Activated naive CD8-positive, alpha-beta T cell (primary cell): ENCODE results near the gene PTPN4.

ENCODE experiments used
- H3K27ac Mint-ChIP-seq: one replicate; pipeline ENCODE4 v1.8.0; 2021; ENCODE audit warnings: mixed read lengths
- H3K27me3 Mint-ChIP-seq: one replicate; pipeline ENCODE4 v1.8.0; 2021; ENCODE audit warnings: mixed read lengths
- H3K36me3 Mint-ChIP-seq: one replicate; pipeline ENCODE4 v1.8.0; 2021; ENCODE audit warnings: mixed read lengths
- H3K4me1 Mint-ChIP-seq: one replicate; pipeline ENCODE4 v1.8.0; 2021; ENCODE audit warnings: low read depth, mixed read lengths
- H3K4me3 Mint-ChIP-seq: one replicate; pipeline ENCODE4 v1.8.0; 2021; ENCODE audit warnings: mild to moderate bottlenecking, mixed read lengths
- H3K9me3 Mint-ChIP-seq: one replicate; pipeline ENCODE4 v1.8.0; 2021; ENCODE audit warnings: low read depth, mixed read lengths

Gene PTPN4

DNA sequence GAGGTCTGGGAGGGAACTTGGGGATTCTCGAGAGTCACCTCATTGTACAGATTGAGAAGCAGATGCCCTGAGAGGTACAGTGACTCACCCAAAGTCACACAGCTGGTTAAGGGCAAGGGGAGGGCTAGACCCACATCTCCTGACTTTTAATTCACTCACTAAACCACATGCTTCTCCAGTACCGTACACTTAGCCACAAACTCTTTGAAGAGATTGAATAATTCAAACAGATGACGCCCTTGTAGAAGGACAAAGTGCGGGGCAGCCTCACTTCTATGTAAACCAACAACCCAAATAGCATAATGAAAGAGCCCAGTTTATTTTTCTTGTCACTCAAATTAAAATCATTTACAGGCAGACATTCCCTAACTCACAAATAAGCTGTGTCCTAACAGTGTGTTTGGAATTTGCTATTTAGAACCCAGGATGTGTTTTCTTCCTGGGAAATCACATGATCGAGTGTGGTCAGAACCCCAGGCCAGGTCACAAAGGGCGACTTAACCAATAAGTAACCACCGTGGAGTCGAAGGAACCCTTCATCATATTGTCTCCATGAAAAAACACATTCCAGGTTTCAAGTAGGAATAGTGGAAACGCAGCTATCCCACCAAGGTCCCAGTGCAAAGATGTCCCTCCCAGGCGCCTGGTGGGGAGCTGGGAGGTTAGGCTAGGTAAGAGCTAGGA, 35.8 kb upstream of the PTPN4 start:
- no peaks in the 10 kb centered on the region for H3K4me1 Mint-ChIP-seq
- no peak overlapping the region for H3K4me3 Mint-ChIP-seq
- peaks cover 3% of the 10 kb centered on the region for H3K36me3 Mint-ChIP-seq
- H3K27me3 Mint-ChIP-seq = no peaks in the 10 kb centered on the region
- no peaks in the 10 kb centered on the region for H3K9me3 Mint-ChIP-seq
- no peak overlapping the region for H3K27ac Mint-ChIP-seq

DNA sequence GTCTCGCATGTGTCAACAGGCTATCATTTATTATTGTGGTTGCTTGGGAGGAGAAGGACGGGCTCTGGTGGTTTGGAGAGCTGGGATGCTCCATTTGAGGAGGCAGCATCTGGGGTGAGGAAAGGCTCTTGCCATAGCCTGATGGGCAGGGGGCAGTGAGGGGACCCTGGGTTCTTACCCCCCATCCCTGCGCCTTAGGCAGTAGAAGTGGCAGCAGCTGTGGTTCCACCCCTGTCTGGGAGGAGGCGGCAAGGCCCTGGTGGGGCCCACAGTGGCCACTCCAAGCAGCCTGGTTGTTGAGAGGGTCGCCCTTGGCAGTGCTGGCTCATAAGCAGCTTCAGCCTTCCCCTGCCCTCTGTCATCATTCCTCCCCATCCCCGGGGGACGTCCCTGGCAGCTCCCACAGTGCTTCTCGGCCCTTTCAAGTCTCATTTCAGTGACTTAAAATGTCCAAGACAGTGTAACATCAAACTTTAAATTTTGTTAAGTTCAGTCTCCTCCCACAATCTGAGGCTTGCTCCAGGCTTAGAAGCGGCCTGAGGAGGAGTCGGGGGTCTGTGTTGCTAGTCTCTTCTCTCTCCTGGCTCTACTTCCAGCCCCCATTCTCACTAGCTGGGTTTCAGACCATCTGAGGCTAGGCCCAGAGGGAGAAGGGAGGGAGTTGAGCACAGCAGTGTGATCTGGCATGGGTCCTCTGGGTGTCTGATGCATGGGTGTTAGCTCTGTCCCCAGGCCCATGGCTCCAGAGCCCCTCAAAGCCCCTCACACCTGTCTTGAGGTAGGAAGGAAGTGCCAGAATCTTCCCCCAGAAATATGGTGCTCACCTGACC, 34.9 kb upstream of the PTPN4 start:
- H3K27ac Mint-ChIP-seq = no peak overlapping the region

DNA sequence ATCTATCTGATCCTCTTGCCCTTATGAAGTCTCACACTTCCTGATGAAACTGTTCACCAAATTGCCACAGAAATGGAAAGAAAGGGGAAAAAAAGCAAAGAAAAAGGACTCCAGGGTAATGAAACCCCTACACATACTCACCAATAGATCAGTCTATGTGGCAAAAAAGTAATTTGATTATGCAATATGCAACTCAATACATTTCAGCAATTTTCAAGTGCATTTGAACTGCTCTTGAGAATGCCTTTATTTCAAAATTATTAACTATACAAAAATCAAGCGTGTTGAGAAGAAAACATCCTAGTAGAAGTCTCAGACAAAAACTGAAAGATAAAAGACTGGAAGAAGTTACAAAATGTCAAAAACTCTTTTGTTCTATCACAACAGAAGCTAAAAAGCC, 32.2 kb upstream of the PTPN4 start:
- Mint-ChIP-seq H3K4me3 (no peak overlapping the region), H3K9me3 (no peaks in the 10 kb centered on the region), H3K36me3 (peaks cover 3% of the 10 kb centered on the region), H3K4me1 (no peaks in the 10 kb centered on the region), H3K27ac (no peak overlapping the region), H3K27me3 (no peaks in the 10 kb centered on the region)

More for the DNA sequence above, 34.9 kb upstream of the PTPN4 start:
- H3K4me1 Mint-ChIP-seq = no peaks in the 10 kb centered on the region
- H3K27me3 Mint-ChIP-seq = no peaks in the 10 kb centered on the region
- H3K9me3 Mint-ChIP-seq = no peaks in the 10 kb centered on the region
- no peak overlapping the region for H3K4me3 Mint-ChIP-seq
- H3K36me3 Mint-ChIP-seq = peaks cover 3% of the 10 kb centered on the region

DNA sequence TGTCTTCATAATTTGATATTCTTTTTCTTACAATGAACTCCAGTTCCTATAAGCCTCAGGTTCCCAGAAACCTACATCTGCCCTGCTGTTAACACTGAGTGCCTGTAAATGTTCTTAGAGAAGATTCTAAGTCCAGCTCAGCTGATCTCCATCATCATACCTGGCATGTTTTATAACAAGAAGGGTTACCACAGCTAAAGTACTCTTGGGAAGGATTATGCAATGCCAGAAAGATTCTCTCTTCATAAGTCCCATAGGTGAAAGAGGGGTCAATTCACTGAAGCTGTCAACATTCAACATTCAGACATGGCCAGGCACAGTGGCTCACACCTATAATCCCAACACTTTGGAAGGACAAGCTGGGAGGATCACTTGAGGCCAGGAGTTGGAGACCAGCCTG, 31.3 kb upstream of the PTPN4 start:
- Mint-ChIP-seq H3K4me1 (no peaks in the 10 kb centered on the region), H3K27me3 (no peaks in the 10 kb centered on the region), H3K9me3 (no peaks in the 10 kb centered on the region), H3K36me3 (no peaks in the 10 kb centered on the region), H3K4me3 (no peak overlapping the region), H3K27ac (no peak overlapping the region)

DNA sequence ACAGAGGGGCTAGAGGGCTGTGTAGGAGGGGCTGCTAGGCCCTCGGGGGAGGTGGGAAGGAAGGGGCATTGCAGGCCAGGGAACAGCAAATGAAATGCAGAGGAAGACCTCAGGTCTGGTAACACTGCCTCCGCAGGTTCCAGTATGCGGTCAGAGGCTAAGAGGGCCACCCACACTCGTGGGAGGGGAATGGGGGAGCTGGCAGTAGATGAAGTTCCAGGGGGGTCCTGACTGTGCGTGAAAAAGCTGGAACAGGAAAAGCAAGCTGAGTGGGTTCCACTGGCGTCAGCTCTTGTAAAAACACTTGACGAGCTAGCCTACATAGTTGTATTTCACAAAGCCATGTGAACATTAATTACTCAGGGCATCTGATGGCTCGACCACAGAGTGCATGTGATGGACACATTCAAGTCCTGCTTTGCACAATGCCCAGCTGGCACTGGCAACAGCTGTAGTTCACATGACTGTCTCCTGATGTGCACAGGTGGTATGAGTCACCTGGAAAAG, 29.0 kb upstream of the PTPN4 start:
- Mint-ChIP-seq H3K4me1 (no peaks in the 10 kb centered on the region), H3K27ac (no peak overlapping the region)

DNA sequence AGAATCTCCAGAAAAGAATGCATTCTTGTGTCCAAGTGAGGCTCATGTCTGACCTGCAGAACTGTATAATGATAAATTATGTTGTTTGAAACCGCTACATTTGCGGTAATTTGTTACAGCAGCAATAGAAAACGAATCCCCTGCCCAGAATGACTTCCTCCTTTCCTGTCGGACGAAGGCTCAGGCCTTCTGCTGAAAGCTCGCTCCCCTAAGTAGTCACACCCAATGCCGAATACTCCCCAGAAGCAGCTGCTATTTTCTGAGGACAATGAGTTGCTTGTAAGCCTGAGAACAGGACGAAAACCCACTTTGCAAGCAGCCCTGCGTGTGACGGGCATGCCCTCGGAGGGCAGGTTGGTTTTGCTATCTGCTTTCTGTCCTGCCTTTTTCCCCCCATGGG, 27.7 kb upstream of the PTPN4 start:
- Mint-ChIP-seq H3K9me3 (no peaks in the 10 kb centered on the region), H3K27me3 (peaks cover 1% of the 10 kb centered on the region), H3K27ac (no peak overlapping the region), H3K36me3 (no peaks in the 10 kb centered on the region), H3K4me3 (no peak overlapping the region), H3K4me1 (no peaks in the 10 kb centered on the region)

More for the DNA sequence above, 29.0 kb upstream of the PTPN4 start:
- Mint-ChIP-seq H3K4me3 (no peak overlapping the region), H3K27me3 (peaks cover under 1% of the 10 kb centered on the region), H3K9me3 (no peaks in the 10 kb centered on the region), H3K36me3 (no peaks in the 10 kb centered on the region)

DNA sequence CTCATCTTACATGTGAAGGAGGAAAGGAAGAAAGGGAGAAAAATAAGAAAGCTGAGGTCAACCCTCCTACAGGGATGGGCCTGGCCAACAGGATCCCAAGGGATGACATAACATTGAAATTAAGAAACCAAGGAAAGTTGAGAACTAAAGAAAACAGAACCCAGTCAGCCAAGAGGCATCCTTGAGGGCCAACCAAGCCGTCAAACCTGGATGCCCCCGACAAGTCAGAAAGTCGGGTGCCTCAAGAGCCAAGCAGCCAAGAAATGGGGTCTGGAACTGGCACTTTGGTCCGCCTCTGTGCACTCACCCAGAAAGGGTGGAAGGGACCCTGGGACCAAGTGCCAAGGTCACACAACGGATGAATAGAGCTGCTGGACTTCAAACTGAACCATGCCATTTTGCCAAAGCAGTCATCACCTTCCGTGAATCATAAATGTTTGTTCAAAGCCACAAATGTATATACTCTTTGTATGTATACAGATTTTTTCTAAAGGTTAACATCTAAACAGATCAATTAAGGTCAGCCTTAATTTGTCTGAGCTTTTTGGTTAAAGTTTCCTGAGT, 27.0 kb upstream of the PTPN4 start:
- peaks cover 1% of the 10 kb centered on the region for H3K27me3 Mint-ChIP-seq
- no peaks in the 10 kb centered on the region for H3K36me3 Mint-ChIP-seq
- no peak overlapping the region for H3K27ac Mint-ChIP-seq
- H3K4me3 Mint-ChIP-seq = no peak overlapping the region
- no peaks in the 10 kb centered on the region for H3K9me3 Mint-ChIP-seq
- no peaks in the 10 kb centered on the region for H3K4me1 Mint-ChIP-seq

DNA sequence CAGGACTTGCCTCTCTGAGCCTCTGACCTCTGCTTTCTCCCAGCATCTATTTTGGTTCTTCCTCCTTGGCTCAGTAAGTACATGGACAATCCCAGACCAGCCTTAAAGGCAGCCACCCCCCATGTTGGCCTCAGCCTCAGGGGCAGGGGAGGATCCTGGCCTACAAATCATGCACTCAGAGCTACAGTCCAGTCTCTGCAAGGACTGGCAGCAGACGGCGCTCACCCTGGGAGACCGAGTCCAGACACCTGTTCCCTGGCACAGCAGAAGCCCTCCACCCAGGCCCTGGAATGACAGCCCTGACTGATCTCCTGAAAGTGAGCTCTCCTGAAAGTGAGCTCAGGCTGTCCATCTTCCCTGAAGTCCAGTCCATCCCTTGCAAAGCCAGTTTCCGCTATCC, 25.7 kb upstream of the PTPN4 start:
- no peaks in the 10 kb centered on the region for H3K4me1 Mint-ChIP-seq

DNA sequence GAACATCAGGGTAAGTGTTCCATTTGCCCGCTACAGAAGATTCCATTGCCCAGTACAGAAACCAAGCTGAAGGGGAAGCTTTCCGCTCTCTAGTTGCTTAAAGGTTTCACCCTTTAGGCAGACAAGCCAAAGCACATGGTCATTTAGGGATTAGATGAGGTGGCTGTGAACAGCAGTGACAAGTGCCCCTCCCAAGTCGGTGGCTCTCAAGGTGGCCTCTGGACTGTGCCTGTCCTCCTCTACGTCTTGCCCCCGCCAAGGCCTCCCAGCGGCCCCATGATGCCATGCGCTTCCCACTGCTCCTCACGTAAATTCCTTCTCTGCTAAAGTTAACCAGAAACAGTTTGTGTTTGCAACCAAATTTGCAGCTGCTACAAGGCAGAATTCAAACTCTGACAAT, 24.2 kb upstream of the PTPN4 start:
- H3K36me3 Mint-ChIP-seq = no peaks in the 10 kb centered on the region
- no peaks in the 10 kb centered on the region for H3K4me1 Mint-ChIP-seq
- no peaks in the 10 kb centered on the region for H3K9me3 Mint-ChIP-seq
- no peak overlapping the region for H3K27ac Mint-ChIP-seq
- H3K4me3 Mint-ChIP-seq = no peak overlapping the region
- H3K27me3 Mint-ChIP-seq = peaks cover 1% of the 10 kb centered on the region

More for the DNA sequence above, 25.7 kb upstream of the PTPN4 start:
- Mint-ChIP-seq H3K36me3 (no peaks in the 10 kb centered on the region), H3K4me3 (no peak overlapping the region), H3K9me3 (no peaks in the 10 kb centered on the region), H3K27me3 (peaks cover 1% of the 10 kb centered on the region), H3K27ac (no peak overlapping the region)

DNA sequence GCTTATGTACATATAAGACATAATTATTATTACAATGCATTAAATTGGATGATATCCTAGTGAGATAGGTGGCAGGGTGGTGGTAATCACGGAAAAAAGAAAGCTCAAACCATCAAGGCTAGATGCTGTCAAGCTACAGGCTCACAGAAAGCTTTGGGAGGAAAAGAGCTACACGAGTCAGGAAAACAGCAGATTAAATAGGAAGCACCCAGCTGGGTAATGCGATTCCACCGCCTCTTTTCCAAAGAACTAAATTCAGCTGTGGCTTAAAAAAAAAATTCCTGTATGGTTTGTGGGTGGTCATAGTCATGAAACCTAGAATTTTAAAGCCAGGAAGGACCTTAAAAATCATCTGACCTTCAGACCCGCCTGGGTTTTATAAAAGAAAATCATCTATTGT, 23.7 kb upstream of the PTPN4 start:
- H3K27ac Mint-ChIP-seq = no peak overlapping the region

DNA sequence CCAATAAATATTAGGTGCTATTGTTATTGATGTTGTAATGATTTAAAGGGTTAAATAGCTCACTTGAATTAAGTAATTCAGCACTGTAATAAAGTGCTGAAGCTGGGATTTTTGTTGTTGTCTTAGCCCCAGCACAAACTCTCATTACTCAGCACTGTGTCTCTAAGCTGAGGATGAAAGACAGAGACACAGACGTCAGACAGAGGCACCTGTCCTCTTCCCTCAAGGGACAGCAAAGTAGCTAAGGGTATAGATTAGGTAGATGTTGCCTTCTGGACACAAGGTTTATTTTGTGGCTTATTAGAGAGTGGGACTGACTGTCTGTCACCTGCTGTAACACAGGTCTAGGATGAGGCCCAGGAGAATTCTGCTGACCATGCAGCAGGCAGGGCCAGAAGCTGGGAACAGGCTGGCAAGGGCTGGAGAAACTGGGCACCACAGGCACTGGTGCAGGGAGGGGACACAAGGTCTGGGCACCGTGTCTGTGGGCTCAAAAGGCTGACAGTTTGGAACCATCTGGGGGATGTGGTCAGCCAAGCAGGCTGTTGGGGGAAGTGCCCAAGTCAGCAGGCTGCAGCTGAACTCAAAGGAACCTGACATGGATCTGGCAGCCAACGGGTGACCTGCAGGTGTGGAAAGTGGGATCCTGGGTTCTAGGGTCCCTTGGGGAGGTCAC, 20.0 kb upstream of the PTPN4 start:
- no peak overlapping the region for H3K4me3 Mint-ChIP-seq
- H3K9me3 Mint-ChIP-seq = no peaks in the 10 kb centered on the region
- H3K36me3 Mint-ChIP-seq = no peaks in the 10 kb centered on the region
- H3K27ac Mint-ChIP-seq = no peak overlapping the region
- no peaks in the 10 kb centered on the region for H3K4me1 Mint-ChIP-seq
- peaks cover 1% of the 10 kb centered on the region for H3K27me3 Mint-ChIP-seq

More for the DNA sequence above, 23.7 kb upstream of the PTPN4 start:
- H3K4me3 Mint-ChIP-seq = no peak overlapping the region
- no peaks in the 10 kb centered on the region for H3K4me1 Mint-ChIP-seq
- H3K27me3 Mint-ChIP-seq = peaks cover 1% of the 10 kb centered on the region
- no peaks in the 10 kb centered on the region for H3K9me3 Mint-ChIP-seq
- H3K36me3 Mint-ChIP-seq = no peaks in the 10 kb centered on the region

DNA sequence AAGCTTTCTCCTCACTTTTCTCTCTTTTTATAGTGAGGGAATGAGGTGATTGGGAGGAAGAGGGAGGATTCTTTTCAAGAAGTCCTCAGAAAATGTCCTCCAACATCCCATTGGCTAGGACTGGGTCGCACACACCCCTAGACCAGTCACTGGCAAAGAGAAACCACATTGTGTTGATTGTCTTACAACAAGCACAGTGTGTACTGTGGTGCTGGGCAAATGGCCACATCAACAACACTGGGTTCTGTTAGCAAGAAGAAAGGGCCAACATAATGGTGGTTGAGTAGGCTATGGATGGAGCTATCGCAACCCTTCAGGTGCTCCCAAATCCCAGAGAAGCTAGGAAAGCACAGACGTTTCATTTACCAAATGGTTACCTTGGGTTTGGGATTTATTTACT, 18.7 kb upstream of the PTPN4 start:
- no peaks in the 10 kb centered on the region for H3K27me3 Mint-ChIP-seq
- H3K4me3 Mint-ChIP-seq = no peak overlapping the region
- H3K4me1 Mint-ChIP-seq = no peaks in the 10 kb centered on the region
- H3K36me3 Mint-ChIP-seq = no peaks in the 10 kb centered on the region
- no peaks in the 10 kb centered on the region for H3K9me3 Mint-ChIP-seq
- no peak overlapping the region for H3K27ac Mint-ChIP-seq

DNA sequence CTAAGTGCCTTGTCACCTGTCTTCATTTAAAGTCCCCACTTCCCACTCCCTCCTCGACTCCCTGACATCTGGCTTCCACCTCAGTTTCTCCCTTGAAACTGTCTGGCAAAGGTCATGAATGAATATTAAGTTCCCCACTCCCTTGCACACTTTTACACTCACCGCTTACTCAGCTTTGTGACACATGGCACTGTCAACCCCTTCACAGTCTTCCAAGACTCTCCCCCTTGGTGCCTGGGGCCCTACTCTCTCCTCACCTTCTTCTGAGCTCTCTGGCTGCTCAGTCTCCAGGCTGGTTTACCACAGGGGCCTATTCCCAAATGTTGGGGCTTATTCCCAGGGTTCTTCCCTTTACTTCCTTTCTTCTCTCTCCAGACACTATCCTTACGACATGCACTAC, 17.9 kb upstream of the PTPN4 start:
- no peaks in the 10 kb centered on the region for H3K9me3 Mint-ChIP-seq
- no peak overlapping the region for H3K27ac Mint-ChIP-seq
- H3K4me3 Mint-ChIP-seq = no peak overlapping the region
- no peaks in the 10 kb centered on the region for H3K4me1 Mint-ChIP-seq
- no peaks in the 10 kb centered on the region for H3K36me3 Mint-ChIP-seq
- no peaks in the 10 kb centered on the region for H3K27me3 Mint-ChIP-seq

DNA sequence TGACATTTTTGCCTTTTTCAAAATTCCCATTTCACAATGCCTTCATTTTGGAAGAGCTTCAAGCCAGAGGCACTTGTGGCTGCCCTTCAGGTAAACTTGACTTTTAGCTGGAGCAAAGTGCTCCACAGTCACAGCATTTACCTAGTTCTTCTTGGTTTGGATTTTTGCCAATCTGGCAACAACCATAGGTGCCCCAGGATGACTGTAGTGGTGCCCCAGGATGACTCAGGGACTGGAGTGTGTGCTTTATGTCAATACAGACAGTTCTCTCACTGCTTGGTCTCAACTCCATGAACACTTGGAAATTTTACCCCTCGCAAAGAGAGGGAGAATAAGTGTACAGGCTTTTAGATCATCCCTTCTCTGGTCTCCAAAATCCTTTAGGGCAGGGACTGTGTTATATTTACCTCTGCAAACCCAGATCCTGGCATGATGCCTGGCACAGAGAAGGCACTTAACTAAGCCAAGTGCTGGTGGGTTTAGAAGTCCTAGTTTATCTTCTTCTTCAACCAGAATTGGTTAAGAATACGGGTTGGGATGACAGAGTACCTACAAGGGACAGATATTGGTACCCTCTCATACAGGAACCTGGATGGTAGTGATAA, 15.3 kb upstream of the PTPN4 start:
- Mint-ChIP-seq H3K9me3 (no peaks in the 10 kb centered on the region), H3K27ac (no peak overlapping the region), H3K4me1 (no peaks in the 10 kb centered on the region), H3K36me3 (no peaks in the 10 kb centered on the region), H3K27me3 (no peaks in the 10 kb centered on the region), H3K4me3 (no peak overlapping the region)
